ENCODE measurements around the gene UMODL1. TPM values are rescaled to one million over a fixed set of nuclear protein-coding genes. Genes with fewer than 3 reads are reported as not detected.

UMODL1 gene
- total RNA-seq, 1 donor from 2014 or later = not detected

DNA sequence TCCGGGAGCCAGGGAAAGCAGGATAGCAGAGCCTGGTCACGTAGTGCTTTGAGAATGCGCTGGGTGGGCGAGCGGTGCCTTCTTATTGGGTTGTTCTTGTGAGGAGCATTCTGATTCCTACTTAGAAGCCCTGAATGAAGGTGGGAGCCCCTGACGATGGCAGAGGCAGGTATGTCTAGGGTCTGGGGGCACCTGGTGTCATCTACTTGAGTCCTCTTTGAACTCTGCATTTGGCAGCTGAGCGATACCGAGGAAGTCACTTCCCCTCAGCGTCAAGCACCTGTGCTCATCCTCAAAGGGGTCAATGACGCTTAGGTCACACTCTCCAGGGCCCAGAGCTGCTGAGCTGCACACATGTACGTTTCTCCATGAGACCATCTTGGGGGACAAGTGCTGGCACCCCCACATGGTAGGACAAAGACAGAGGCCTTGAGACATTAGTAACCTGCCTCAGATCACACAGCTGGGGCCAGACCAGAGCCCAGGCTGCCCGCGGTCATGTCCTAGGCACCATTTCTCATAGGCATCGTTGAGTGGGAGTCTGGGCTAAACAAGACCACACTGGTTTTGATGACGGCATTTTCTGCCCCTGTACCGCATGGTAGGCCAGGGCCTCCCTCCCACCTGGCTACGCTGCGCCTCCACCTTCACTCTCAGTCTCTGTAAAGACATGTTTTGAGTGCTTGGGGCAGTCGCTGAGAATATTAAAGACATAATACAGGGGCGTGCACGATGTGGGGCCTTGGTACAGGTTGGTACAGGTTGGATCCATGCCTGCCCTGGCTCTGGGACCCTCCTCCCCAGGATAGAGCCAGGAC, 78.7 kb downstream of the UMODL1 start:
- TF ChIP-seq, protein P1, sequence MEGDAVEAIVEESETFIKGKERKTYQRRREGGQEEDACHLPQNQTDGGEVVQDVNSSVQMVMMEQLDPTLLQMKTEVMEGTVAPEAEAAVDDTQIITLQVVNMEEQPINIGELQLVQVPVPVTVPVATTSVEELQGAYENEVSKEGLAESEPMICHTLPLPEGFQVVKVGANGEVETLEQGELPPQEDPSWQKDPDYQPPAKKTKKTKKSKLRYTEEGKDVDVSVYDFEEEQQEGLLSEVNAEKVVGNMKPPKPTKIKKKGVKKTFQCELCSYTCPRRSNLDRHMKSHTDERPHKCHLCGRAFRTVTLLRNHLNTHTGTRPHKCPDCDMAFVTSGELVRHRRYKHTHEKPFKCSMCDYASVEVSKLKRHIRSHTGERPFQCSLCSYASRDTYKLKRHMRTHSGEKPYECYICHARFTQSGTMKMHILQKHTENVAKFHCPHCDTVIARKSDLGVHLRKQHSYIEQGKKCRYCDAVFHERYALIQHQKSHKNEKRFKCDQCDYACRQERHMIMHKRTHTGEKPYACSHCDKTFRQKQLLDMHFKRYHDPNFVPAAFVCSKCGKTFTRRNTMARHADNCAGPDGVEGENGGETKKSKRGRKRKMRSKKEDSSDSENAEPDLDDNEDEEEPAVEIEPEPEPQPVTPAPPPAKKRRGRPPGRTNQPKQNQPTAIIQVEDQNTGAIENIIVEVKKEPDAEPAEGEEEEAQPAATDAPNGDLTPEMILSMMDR (IDR thresholded peaks at IDR 0.05; ENCODE audit: unreplicated experiment) = no peak
- Mint-ChIP-seq H3K27me3 (ENCODE audit: low read depth) (peaks cover 9% of the 10 kb centered on the region), H3K27ac (no peak overlapping the region), H3K4me3 (no peak overlapping the region), H3K36me3 (no peaks in the 10 kb centered on the region), H3K4me1 (peaks cover 11% of the 10 kb centered on the region), H3K9me3 (no peaks in the 10 kb centered on the region)
- DNase-seq (ENCODE audit: low spot score in 2 of 2, unreplicated experiment in 2 of 2) = no peak

DNA sequence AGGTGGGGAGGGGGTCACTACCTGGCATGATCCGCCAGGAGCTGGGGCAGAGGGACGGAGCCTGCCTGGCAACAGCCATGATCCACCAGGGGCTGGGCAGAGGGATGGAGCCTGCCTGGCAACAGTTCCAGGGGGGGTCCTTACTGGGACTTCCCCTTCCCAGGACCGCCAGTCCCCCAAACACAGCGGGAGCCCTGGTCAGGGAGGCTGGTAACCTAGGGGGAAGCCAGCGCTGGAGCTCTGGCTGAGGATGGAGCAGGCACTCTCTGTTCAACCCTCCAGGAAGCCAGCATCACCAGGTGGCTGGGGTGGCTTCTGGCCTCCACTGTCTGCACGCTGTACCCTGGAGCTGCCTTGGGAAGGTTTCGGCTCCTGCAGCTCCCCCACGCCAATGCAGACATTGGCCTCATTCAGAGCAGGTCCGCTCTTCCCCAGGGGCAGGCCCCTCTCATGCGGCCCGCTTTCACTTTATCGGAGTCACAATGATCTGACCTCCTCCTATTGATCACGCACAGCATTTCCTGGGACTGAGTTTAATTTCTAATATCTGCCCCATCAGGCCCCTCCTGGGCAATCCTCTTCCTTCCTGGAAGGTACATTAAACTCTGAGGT, 79.5 kb downstream of the UMODL1 start:
- no peaks in the 10 kb centered on the region for H3K9me3 Mint-ChIP-seq
- H3K36me3 Mint-ChIP-seq = no peaks in the 10 kb centered on the region
- H3K4me1 Mint-ChIP-seq = peaks cover 11% of the 10 kb centered on the region
- TF ChIP-seq, protein P1 (IDR thresholded peaks at IDR 0.05; ENCODE audit: unreplicated experiment) = no peak
- H3K27ac Mint-ChIP-seq = no peak overlapping the region
- peaks cover 9% of the 10 kb centered on the region for H3K27me3 Mint-ChIP-seq (ENCODE audit: low read depth)
- no peak for DNase-seq (ENCODE audit: low spot score in 2 of 2, unreplicated experiment in 2 of 2)
- no peak overlapping the region for H3K4me3 Mint-ChIP-seq

DNA sequence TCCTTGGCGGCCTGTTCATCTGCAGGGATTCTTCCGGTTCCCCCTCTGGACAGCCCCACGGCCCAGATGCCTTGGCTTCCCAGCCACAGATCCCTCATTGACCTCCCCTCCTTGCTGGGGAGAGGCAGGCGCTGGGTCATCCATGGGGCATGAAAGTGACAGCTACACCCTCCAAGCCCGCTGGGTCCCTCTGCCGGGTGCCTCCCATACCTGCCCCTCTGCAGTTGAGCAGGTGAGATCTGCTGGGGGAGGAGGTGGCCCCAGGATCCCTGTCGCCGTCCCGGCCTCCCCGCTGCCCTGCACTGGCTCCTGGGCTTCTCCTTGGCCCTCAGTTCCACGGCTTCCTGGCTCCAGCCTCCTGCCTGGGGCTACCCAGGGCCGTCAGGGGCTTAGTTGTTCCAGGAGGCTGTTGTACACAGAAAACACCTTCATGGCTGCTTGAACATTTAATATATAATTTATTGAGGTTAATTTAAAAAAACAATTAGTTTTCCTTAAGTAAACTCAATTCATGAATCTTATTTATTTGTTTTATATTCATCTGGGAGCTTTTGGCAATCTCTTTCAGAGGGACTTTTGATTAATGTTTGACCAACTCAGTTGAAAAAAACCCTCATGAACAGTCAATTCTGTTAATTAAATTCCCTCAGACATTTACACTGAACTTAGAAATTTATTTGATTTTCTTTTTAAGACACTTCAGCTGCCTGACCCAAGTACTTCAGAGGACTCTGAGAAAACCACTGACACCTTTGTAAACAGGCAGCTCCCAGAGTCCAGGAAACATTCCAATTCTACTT, 80.2 kb downstream of the UMODL1 start:
- Mint-ChIP-seq H3K4me3 (no peak overlapping the region), H3K36me3 (no peaks in the 10 kb centered on the region), H3K27me3 (ENCODE audit: low read depth) (peaks cover 5% of the 10 kb centered on the region), H3K9me3 (no peaks in the 10 kb centered on the region), H3K27ac (peak overlapping the region; percentile 25), H3K4me1 (peaks cover 11% of the 10 kb centered on the region)
- no peak for DNase-seq (ENCODE audit: low spot score in 2 of 2, unreplicated experiment in 2 of 2)
- TF ChIP-seq, protein P1 (IDR thresholded peaks at IDR 0.05; ENCODE audit: unreplicated experiment) = no peak

DNA sequence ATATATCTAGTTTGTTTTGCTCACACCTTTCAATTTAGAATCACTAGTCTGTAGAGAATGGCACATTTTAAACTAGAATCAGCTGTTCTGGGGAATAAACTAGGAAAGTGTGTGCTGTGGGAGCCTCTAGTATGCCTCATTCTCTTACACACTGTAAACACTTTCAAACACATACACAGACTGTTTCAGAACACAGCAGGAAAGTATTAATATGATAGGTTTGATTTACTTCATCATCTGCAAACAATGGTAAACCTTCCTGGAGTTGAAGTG, 80.8 kb downstream of the UMODL1 start:
- Mint-ChIP-seq H3K9me3 (no peaks in the 10 kb centered on the region), H3K27ac (peak overlapping the region; percentile 25), H3K27me3 (ENCODE audit: low read depth) (peaks cover 5% of the 10 kb centered on the region), H3K4me3 (no peak overlapping the region), H3K4me1 (peaks cover 14% of the 10 kb centered on the region), H3K36me3 (no peaks in the 10 kb centered on the region)
- TF ChIP-seq, protein P1 (IDR thresholded peaks at IDR 0.05; ENCODE audit: unreplicated experiment) = no peak
- no peak for DNase-seq (ENCODE audit: low spot score in 2 of 2, unreplicated experiment in 2 of 2)

DNA sequence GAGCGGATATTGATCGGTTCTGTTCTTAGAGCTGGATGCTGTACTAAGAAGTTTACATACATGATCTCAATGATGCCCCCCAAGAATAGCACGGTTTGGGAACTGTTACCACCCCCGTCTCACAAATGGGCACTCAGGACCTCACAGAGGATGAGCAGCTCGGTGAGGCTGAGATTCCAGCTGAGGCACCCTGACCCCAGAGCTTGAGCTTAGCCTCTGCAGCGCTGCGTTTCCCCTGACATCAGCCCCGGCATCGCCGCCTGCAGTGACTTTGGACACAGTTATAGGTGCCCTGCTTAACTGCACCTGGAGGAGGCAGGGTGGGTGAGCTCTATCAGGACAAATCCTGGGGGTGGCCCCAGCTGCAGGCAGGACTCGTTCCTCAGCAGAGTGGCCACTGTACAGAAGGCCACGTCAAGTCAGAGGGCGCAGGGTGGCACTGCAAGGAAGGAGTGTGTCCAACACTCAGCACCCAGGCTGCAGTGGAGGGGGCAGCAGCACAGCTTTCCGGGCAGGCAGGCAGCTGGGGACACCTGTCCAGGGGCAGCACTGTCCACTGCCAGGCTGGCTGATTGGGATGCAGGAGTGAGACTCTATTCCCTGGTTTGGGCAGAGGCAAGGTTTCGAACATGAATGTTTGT, 82.0 kb downstream of the UMODL1 start:
- Mint-ChIP-seq H3K4me3 (no peak overlapping the region), H3K27me3 (ENCODE audit: low read depth) (no peaks in the 10 kb centered on the region), H3K36me3 (no peaks in the 10 kb centered on the region), H3K9me3 (no peaks in the 10 kb centered on the region), H3K27ac (no peak overlapping the region), H3K4me1 (peaks cover 19% of the 10 kb centered on the region)
- TF ChIP-seq, protein P1 (IDR thresholded peaks at IDR 0.05; ENCODE audit: unreplicated experiment) = no peak
- no peak for DNase-seq (ENCODE audit: low spot score in 2 of 2, unreplicated experiment in 2 of 2)
